ENCODE results near the gene CNTNAP2.

The CNTNAP2 gene

GRCh38 chr7:146741911-146742310, 625.3 kb downstream of the CNTNAP2 start:
- no peak for DNase-seq (ENCODE audit: low read depth in 2 of 3, low spot score in 2 of 3)

GRCh38 chr7:146754385-146754784, 637.8 kb downstream of the CNTNAP2 start:
- DNase-seq (ENCODE audit: low read depth in 2 of 3, low spot score in 2 of 3): no peak

- no peak for DNase-seq (ENCODE audit: low read depth in 2 of 3, low spot score in 2 of 3)
These were observed 639.0 kb downstream of the CNTNAP2 start for GRCh38 chr7:146755585-146755984.

- no peak for DNase-seq (ENCODE audit: low read depth in 2 of 3, low spot score in 2 of 3)
These were observed 647.9 kb downstream of the CNTNAP2 start for GRCh38 chr7:146764458-146764857.

GRCh38 chr7:146768957-146769356, 652.4 kb downstream of the CNTNAP2 start:
- DNase-seq (ENCODE audit: low read depth in 2 of 3, low spot score in 2 of 3): no peak

- DNase-seq (ENCODE audit: low read depth in 2 of 3, low spot score in 2 of 3): no peak
These were observed 656.0 kb downstream of the CNTNAP2 start for GRCh38 chr7:146772601-146773000.

- DNase-seq (ENCODE audit: low read depth in 2 of 3, low spot score in 2 of 3): no peak
These were observed 656.9 kb downstream of the CNTNAP2 start for GRCh38 chr7:146773506-146773905.

GRCh38 chr7:146781352-146782116, 664.9 kb downstream of the CNTNAP2 start:
- DNase-seq (ENCODE audit: low read depth in 2 of 3, low spot score in 2 of 3): no peak

- no peak for DNase-seq (ENCODE audit: low read depth in 2 of 3, low spot score in 2 of 3)
These were observed 670.7 kb downstream of the CNTNAP2 start for GRCh38 chr7:146787266-146787665.

- no peak for DNase-seq (ENCODE audit: low read depth in 2 of 3, low spot score in 2 of 3)
These were observed 671.4 kb downstream of the CNTNAP2 start for GRCh38 chr7:146788008-146788407.

- DNase-seq (ENCODE audit: low read depth in 2 of 3, low spot score in 2 of 3): no peak
These were observed 675.0 kb downstream of the CNTNAP2 start for GRCh38 chr7:146791344-146792285.

GRCh38 chr7:146804620-146805019, 688.0 kb downstream of the CNTNAP2 start:
- DNase-seq (ENCODE audit: low read depth in 2 of 3, low spot score in 2 of 3): no peak

GRCh38 chr7:146805082-146805481, 688.5 kb downstream of the CNTNAP2 start:
- no peak for DNase-seq (ENCODE audit: low read depth in 2 of 3, low spot score in 2 of 3)

- no peak for DNase-seq (ENCODE audit: low read depth in 2 of 3, low spot score in 2 of 3)
These were observed 709.7 kb downstream of the CNTNAP2 start for GRCh38 chr7:146826329-146826728.

GRCh38 chr7:146830686-146831085, 714.1 kb downstream of the CNTNAP2 start:
- DNase-seq (ENCODE audit: low read depth in 2 of 3, low spot score in 2 of 3): no peak

GRCh38 chr7:146831875-146832274, 715.3 kb downstream of the CNTNAP2 start:
- DNase-seq (ENCODE audit: low read depth in 2 of 3, low spot score in 2 of 3): no peak

- no peak for DNase-seq (ENCODE audit: low read depth in 2 of 3, low spot score in 2 of 3)
These were observed 727.8 kb downstream of the CNTNAP2 start for GRCh38 chr7:146844405-146844804.

- DNase-seq (ENCODE audit: low read depth in 2 of 3, low spot score in 2 of 3): no peak
These were observed 742.1 kb downstream of the CNTNAP2 start for GRCh38 chr7:146858690-146859089.

- no peak for DNase-seq (ENCODE audit: low read depth in 2 of 3, low spot score in 2 of 3)
These were observed 745.1 kb downstream of the CNTNAP2 start for GRCh38 chr7:146861701-146862100.

GRCh38 chr7:146862415-146862814, 745.8 kb downstream of the CNTNAP2 start:
- no peak for DNase-seq (ENCODE audit: low read depth in 2 of 3, low spot score in 2 of 3)

- no peak for DNase-seq (ENCODE audit: low read depth in 2 of 3, low spot score in 2 of 3)
These were observed 748.0 kb downstream of the CNTNAP2 start for GRCh38 chr7:146864644-146865043.

GRCh38 chr7:146865696-146866095, 749.1 kb downstream of the CNTNAP2 start:
- no peak for DNase-seq (ENCODE audit: low read depth in 2 of 3, low spot score in 2 of 3)
